ENCODE data around the gene BCL2L13.
"Not testable (repeated sequence)": the region's sequence is repeated elsewhere in the genome, so short reads cannot be mapped to it uniquely, and the experiment has no call there.

Gene BCL2L13

GRCh38 chr22:17636850-17637249 lies 1.7 kb upstream of the BCL2L13 start:
- DNase-seq: not testable (repeated sequence)

- no peak for DNase-seq
Measured at GRCh38 chr22:17637490-17638181, 921 bp upstream of the BCL2L13 start.

DNA sequence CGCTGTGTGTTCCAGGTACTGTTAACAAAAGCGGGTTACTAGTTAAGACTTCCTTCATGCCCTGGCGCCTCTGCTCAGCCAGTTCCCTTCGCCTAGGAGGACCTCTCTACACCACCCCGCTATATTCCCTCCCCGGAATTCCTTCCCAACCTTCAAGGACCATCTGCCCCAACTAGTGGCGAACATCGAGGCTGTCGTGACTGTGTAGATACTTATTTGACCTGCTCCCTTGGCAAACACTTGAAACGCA lies 450 bp upstream of the BCL2L13 start:
- DNase-seq: peak in 2 of 3 experiments; percentile 52 to 69

GRCh38 chr22:17639247-17639741 lies 737 bp downstream of the BCL2L13 start:
- peak in 2 of 3 experiments; percentile 29 to 49 for DNase-seq

- no peak for DNase-seq
Measured at GRCh38 chr22:17641269-17641668, 2.7 kb downstream of the BCL2L13 start.

- DNase-seq: not testable (repeated sequence)
Measured at GRCh38 chr22:17642357-17642756, 3.8 kb downstream of the BCL2L13 start.

DNA sequence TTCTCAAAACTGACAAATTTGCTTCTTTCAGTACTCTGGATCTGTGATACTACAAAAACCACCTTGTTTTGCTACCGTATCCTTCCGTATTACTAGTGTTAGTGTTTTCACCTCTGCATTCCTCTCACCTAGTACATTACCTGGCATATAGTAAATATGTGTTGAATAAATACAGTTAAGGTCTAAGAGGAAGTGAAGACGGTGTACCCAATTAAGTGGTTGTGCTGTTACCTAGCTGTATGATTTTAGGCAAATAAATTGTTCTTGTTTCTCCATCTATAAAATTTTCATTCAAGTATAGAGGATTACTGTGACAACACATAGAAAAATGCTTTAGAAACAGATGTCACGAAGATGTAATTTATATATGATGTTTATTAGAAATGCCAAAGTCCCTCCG lies 8.9 kb downstream of the BCL2L13 start:
- no peak for DNase-seq

- no peak for DNase-seq
Measured at GRCh38 chr22:17647991-17648390, 9.4 kb downstream of the BCL2L13 start.

DNA sequence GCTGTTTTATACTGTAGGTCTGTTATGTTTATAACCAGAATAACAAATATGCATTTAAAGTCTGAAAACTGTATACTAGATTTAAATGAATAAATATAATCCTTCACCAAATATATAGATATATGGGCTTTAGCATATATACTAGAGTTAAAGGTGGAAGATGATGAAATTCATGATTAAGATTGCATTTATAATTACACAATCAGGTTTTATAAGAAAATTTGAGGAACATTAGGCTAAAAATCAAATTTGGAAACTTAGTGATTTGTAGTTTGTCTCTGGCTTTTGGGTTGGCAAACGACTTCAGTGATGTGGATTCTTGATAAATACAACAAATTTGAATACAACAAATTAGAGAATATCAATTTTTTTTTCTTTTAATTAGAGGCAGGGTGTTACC lies 10.0 kb downstream of the BCL2L13 start:
- DNase-seq: no peak

- no peak for DNase-seq
Measured at GRCh38 chr22:17655289-17655688, 16.7 kb downstream of the BCL2L13 start.

- DNase-seq: no peak
Measured at GRCh38 chr22:17656870-17657395, 18.4 kb downstream of the BCL2L13 start.

GRCh38 chr22:17664414-17665055 lies 26.0 kb downstream of the BCL2L13 start:
- no peak for DNase-seq

DNA sequence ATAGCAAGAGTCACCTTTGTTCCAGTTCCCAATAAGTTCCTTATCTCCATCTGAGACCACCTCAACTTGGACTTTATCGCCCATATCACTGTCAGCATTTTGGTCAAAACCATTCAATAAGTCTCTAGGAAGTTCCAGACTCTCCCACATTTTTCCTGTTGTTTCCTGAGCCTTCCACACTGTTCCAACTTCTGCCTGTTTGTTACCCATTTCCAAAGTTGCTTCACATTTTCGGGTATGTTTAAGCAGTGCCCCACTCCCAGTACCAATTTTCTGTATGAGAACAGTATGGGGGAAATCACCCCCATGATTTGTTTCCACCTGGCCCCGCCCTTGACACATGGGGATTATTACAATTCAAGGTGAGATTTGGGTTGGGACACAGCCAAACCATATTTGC lies 26.7 kb downstream of the BCL2L13 start:
- DNase-seq: no peak

- DNase-seq: no peak
Measured at GRCh38 chr22:17665854-17666253, 27.3 kb downstream of the BCL2L13 start.

- not testable (repeated sequence) for DNase-seq
Measured at GRCh38 chr22:17671521-17672092, 33.0 kb downstream of the BCL2L13 start.

GRCh38 chr22:17672417-17672991 lies 33.9 kb downstream of the BCL2L13 start:
- peak in 1 of 3 experiments; percentile 1 for DNase-seq

GRCh38 chr22:17674152-17674551 lies 35.6 kb downstream of the BCL2L13 start:
- no peak for DNase-seq

GRCh38 chr22:17675584-17675983 lies 37.0 kb downstream of the BCL2L13 start:
- DNase-seq: no peak

DNA sequence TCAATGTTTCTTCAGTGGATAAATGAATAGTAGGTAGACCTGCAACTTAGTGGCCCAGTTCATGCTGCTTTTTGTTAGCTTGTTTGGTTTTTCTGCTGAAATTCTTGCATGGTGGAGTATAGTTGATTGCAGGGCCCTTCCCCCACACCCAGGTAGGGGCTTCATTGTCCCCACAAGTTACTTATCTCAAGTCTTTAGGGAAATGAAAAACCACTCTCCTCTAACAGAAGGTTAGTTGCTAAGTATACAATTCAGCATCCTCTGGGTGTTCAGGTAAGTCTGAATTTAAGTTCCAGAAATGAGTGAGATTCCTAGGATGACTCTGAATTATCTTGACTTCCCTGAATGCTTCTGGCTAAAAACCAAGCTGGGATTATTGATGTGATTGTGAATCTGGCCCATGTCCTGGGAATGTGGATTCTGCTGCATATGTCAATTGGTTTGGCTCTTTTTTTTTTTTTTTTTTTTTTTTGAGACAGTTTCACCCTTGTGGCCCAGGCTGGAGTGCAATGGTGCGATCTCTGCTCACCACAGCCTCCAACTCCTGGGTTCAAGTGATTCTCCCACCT lies 40.3 kb downstream of the BCL2L13 start:
- no peak for DNase-seq

- no peak for DNase-seq
Measured at GRCh38 chr22:17684245-17684644, 45.7 kb downstream of the BCL2L13 start.

GRCh38 chr22:17692841-17693240 lies 54.3 kb downstream of the BCL2L13 start:
- no peak for DNase-seq

- no peak for DNase-seq
Measured at GRCh38 chr22:17694193-17694592, 55.6 kb downstream of the BCL2L13 start.

DNA sequence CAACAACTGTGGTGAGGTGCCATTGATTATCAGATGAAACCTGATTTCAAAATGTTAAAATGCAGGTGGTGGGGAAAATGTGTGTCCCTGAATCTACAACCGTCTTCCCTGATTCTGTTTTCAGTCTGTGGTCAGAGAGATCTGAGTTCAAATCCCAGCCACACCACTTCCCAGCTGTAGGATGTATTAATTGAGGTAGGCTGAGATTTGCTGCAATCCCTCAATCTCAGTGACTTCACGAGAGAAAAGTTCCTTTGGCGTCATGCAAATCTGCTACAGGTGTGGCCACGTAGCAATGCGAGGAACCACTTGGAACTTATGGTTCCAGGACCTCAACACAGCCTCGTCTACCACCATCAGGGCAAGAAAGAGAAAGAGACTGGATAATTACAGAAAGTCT lies 56.2 kb downstream of the BCL2L13 start:
- DNase-seq: no peak
